Lung microvascular endothelial cell (primary cell): ENCODE data around the gene GPHA2. TPM values are rescaled to one million over a fixed set of nuclear protein-coding genes. Genes with fewer than 3 reads are reported as not detected.

Source experiments
- DNase-seq, 2 donors: peaks; one replicate each; pipeline versions ENCODE4 v3.0.0 to v3.0.0-alpha.2; 2010; ENCODE audit warnings: low read depth in 2 of 2
- total RNA-seq: library from RNA; depleted of rRNA; stranded (reverse); fragments of >200 nt; gene quantifications from 2 replicates; pipeline ENCODE4 v1.2.1, GENCODE V29; 2014

GPHA2 gene
- total RNA-seq, 1 donor from 2014 or later, result not detected

DNA sequence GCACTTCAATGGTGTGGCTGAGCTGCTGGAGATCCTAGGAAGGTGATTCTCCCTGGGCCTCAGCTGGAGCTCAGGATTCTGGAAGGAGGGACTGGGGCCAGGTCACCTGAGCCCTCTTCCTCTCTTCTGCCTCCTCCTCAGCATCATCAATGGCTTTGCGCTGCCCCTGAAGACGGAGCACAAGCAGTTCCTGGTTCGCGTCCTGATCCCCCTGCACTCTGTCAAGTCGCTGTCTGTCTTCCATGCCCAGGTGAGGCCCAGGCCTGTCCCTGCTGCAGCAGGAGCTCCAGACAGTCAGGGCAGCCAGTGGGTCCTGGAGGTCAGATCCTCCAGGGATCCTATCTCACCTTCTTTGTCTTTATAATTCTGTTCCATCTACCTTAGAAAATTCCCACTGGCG, 5.4 kb downstream of the GPHA2 start:
- DNase-seq, result no peak

DNA sequence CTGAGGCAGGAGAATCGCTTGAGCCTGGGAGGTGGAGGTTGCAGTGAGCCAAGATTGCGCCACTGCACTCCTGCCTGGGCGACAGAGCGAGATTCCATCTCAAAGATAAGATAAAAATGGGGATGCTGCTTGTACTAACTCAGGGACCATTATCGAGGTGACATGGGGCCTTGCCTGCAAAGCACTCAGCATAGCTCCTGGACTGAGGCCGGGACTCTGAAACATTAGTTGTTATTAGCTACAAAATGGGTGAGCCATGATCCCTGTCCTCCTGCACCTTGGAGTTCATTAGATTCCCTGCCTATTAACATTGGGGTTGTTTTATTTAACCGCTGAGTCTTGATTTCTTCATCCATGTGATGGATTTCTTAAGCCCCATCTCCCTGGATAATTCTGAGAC, 6.1 kb downstream of the GPHA2 start:
- no peak for DNase-seq

DNA sequence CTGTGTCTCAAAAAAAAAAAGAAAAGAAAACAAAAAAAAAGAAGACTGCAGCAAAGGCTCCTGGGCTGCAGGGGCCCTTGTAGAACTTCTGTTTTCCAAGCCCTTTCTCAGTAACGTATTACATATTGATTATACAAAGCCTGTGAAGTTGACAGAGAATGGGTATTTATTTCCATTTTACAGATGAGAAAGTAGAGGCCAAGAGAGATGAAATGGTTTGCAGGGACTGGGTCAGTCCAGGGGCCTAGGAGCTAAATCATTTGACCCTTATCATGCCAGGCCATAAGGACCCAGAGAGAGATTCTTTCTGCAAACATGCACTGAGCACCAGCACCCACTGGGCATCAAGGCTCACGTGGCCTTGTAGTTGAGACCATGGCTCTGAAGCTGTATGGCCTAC, 6.7 kb downstream of the GPHA2 start:
- DNase-seq, result no peak

DNA sequence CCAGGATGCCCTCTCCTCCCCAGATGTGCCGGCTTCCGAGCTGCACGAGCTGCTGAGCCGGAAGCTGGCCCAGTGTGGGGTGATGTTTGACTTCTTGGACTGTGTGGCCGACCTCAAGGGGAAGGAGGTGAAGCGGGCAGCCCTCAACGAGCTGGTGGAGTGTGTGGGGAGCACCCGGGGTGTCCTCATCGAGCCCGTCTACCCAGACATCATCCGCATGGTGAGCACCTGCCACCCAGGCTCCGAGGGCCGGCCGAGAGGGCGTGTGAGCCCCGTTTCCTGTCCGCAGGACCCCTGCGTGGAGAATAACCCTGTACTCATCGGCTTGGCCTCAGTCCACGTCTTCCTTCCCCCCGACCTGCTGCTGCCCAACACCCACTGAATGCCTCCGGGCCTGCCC, 9.0 kb downstream of the GPHA2 start:
- no peak for DNase-seq

DNA sequence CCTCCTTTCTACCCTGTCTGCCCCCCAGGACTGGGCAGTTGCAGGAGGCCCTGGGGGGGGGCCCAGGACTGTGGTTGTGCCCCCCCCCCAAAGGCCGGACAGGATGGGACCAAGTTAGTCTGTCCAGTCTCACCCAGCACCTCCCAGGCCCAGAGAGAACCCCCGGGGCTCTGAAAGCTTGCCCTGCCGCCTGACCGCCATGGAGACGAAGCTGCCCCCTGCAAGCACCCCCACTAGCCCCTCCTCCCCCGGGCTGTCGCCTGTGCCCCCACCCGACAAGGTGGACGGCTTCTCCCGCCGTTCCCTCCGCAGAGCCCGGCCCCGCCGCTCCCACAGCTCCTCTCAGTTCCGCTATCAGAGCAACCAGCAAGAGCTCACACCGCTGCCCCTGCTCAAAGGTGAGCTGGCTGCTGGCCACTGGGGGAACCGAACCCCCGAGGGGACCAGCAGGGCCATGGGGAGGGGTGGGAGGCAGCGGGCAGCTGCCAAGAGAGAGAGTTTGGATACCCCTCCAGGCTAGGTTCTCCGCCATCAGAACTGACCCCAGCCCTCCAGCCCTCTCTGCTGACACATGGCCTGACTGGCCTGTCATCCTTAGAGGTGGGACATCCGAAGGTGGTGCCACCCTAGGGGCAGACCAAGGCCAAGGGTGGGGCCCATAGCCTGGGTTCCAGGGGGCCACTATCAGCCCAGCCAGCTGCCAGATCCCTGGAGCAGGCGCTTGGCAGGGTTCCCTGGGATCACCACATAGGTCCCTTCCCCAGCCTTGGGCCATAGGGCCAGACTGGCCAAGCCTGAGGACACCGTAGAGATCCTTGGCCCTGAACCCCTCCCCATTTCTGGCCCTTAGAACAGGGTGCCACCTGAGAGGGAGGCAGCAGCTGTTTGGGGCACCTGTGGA, 9.9 kb downstream of the GPHA2 start:
- no peak for DNase-seq

DNA sequence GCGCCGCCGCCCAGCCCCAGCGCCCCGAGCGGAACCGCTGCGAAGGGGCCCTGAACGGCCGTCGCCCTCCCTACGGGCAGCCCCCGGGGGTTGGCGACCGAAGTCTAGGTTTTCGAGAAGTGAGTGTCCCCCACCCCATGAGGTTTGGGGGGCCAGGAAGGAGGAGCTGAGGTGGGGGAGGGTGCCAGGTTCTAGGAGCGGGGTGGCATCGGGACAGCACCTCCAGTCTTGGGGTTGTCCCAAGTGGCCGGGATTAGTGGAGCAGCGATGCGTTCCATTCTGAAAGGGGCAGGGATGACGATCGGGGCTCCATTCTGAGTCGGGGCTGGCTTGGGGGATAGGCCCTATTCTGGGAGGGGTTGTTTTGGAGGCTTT, 10.8 kb downstream of the GPHA2 start:
- DNase-seq, result peak in 1 of 2 donors; percentile 10

DNA sequence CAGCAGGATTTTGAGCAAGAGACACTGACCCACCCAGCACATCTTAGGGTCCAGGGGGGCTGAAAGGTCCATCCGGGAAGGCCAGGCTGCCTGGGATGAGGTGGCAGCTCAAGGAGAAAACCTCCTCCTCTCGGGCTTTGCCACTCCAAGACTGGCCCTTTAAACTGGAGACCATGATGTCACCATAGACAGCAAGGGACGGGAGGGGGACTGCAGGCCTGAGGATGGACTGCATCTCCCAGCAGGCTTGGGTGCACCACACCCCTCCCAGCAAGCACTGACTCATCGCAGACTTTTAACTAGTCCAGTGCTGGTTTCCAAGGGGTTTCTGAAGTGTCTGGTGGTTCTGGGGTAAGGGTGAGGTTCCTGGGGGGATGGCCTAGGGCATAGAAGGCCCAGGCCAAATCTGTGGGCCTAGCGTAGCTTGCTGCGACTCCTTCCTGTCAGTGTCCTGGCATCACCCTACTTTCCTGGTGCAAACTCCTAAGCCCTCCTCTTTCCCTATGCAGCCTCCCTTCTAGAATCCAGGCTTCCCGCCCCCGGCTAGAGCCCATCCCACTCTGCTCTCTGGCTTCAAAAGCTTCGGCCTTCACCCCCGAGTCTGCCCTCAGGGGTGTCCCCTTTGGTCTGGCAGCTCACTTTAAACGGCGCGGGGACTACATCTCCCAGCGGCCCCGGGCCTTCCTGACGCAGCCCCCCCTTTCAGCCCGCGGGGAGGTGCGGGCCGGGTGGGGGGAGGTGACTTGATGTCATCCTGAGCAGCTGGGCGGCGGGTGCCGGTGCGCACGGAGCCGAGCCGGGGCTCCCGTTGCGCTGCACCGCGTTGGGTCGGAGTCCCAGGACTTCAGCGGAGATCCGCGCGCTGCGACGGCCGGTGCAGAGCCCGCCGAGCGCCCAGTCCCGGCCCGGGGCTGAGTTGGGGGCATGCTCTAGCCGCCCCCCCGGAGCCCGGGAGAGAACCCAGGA, 11.5 kb downstream of the GPHA2 start, which contains the start of gene PPP2R5B:
Gene PPP2R5B (plus strand): TSS at position 746 of the 966 bp plus-strand sequence. CDS start 1,046 bp downstream, outside the sequence.
- DNase-seq, result peak; percentile 90 to 95

DNA sequence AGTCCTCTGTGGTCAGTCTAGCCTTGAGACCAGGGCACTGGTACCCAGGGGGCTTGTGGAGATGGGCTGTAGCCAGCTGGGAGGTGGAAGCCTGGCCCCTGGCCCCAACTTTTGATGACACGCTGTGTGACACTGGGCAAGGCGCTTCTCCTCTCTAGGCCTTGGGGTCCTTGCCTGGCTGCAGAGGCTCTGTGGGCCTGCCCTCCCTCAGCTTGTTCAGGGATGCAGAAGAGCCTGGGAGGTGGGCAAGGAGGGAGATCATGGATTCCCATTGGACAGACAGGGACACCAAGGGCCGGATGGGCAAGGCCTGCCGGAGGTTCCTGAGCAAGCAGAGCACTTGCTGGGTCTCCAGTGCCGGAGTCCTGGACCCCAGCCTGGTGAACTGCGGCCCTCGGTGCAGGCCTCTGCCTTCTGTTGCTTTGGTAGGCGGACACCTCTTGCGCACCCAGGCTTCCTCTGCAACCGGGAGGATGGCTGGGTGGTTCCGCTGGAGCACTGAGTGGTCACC, 12.5 kb downstream of the GPHA2 start:
- no peak for DNase-seq

DNA sequence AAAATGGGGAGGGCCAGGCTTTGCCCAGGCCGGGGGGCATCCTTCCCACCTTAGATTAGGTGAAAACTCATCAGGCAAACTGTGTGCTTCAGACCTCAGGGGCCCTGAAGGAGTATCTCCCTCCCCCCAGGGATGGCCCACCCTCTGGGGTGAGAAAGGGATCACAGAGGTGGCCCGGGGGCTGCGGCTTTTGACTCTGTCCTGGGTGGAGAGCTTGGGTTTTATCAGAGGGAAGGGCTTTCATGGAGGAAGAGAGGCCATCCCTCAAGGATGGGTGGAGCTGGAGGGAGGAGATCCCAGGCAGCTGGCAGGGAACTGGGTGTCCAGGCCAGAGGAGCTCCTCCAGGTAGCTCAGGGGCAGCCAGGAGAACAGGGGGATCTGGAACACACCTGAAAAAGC, 14.3 kb downstream of the GPHA2 start:
- no peak for DNase-seq

DNA sequence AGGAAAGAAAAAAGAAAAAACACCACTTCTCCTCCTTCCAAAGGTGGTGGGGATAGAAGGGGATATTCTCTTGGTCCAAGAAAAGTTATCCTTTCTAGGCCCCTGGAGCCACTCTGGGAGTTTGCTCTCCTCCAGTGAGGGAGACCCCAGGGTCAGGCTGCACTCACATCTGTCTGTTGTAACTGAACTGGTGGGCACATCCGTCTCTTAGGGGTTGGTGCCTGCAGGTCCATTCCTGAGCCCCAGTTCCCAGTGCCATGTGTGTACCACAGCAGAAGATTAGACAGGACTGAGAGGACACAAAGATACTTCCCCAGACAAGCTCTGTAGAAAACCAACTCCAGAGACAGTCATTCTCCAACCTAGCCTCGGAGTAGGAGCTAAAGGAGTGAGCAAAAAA, 15.6 kb downstream of the GPHA2 start:
- no peak for DNase-seq

DNA sequence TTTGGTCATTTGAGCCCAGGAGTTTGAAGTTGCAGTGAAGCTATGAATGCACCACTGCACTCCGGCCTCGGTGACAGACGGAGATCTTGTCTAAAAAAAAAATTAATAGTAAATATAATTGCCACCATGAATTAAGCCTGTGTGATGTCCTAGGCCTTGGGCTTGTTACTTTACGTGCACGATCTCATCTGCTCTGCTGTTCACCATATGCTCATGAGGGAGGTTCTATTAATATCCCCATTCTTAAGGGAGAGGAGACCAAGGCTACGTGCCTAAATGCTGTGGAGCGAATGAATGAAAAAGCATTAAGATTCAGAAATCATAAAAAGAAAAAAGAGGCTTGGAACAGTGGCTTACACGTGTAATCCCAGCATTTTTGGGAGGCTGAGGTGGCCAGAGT, 16.1 kb downstream of the GPHA2 start:
- DNase-seq, result no peak

DNA sequence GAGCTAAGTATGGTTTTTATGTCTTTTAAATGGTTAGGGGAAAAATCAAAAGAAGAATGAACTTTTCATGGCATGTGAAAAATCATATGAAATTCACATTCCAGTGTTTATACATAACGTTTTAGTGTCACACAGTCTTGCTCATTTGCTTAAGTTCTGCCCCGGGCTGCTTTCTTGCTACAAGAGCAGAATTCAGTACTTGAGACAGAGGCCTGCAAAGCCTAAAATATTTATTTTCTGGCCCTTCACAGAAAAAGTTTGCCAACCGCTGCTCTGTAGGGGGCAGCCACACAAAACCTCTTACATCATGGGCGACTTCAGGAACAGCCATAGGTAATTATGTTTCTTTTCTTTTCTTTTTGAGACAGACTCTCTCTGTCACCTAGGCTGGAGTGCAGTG, 17.7 kb downstream of the GPHA2 start:
- peak; percentile 44 to 47 for DNase-seq

DNA sequence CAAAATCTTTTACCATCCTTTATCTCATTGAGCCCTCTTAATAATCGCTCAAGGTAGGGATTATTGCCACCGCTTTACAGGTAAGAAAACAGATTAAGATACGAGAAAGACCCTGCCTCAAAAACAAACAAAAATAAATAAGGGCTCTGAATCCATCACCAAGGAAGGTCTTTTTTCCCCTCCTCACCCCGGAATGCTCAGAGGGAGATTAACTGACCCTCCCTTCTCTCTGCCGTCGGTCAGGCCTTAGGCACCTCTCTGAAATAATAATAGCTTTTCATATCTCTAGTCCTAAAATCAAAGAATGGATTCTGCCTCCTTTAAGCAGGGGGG, 18.1 kb downstream of the GPHA2 start:
- no peak for DNase-seq

DNA sequence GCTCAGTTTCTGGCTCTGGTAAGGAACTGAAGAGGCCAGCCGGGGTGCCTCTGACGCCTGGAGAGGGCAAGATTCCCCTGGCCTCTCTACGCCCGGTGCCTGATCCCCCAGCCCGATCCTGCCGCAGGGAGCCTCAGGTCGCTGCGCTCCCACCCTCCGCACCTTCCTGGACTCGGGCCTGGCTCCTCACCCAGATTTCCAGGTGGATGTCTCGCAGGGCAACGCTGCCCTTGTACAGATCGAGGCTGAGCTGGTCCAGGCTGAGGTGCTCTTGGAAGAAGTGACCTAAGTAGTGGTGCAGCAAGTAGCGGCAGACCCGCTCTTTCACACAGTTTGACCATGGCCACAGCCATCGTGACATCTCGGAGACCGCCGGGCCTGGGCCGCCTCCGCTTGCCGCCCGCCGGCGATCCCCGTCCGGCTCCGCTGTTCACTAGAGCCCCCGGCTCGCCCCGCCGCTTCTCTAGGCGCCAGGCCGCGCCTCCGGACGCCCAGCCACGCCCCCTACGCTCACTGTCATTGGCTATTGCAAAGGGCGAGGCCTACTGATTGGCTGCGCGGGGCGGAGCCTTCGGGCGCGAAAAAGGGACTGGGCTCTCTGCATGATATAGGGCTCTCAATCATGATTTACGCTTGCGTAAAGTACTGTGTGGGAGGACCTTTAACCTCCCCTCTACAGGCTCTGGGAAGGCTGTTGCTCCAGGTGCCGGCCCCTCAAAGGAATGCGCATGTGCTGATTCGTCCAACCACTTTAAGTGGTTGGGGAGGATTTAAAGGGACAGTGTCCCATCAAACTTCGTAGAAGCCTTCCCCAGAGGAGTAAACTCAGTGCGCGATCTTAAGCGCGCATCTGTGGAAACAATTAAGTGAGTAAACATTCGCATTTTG, 18.7 kb downstream of the GPHA2 start, which contains the start of gene ATG2A:
Gene ATG2A (minus strand): TSS at position 435 of the 888 bp plus-strand sequence. CDS start 74 bp downstream, at position 361.
- DNase-seq, result peak; percentile 99 to 100

DNA sequence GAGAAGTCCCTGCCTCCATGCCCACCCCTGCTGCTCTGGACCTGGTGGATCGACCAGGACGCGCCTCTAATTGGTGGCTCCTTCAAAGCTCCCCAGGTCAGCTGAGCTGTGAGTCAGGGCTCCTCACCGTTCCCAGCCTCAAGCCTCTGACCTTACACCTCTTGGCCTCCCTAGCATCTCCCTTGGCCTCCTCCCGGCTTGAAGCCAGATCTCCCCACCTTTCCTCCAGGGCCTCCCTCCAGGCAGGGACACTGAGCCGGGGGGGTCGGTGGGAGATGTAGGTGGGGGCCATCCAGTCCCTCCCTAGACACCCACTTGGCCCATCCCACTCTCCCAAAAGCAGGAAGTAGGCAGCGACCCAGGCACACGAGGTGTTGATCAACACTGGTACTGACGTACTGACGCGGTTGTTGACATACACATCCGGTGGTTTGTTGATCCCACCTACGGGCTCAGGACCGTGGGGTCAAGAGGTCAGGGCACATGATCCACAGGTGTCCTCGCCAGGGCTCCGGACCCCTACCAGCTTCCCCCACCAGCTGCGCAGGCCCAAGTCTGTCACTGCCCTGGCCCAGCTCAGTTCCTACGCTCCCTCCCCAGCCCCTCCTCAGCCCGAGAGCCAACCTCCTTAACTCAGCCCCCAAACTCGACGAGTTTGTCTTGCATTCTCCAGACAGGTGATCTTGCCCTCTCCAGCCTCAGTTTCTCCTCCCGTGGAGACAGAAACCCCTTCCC, 19.5 kb downstream of the GPHA2 start:
- peak; percentile 30 to 33 for DNase-seq

DNA sequence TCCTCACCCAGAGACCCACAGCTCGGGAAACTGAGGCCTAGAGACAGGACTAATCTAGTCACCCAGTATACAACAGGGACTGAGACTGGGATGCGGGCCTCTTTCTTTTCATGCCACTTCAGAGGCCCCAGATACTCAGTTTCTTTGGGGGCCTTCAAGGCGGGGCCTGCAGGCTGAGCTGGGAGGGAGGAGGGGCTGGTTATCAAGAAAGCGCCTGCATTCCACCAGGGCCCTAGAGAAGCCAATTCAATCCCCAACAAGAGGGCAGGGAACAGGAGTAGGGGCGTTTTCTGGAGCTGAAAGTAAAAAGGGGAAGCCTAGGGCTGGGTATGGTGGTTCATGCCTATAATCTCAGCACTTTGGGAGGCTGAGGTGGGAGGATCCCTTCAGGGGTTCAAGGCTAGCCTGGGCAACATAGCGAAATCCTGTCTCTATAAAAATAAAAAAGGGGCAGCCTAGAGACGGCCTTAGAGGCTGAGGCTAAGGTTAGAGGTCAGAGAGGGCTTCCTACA, 20.3 kb downstream of the GPHA2 start:
- DNase-seq, result no peak

DNA sequence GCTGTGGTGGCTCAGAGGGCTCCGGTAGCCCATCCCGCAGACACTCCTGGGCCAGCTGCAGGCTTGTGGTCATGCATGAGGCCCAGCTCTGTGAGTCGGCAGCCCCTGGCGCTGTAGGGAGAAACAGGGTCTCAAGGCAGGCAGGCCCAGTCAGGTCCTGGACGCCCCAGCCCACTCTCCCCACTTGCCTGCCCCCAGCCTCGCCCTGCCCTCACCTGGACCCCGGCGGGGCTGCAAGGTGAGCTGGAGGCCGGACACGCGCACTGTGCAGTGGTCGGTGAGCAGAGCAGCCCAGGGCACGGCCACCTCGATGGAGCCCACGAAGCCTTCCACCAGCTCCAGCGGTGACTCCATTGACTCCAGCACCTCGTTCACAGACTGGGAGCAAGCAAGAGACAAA, 21.6 kb downstream of the GPHA2 start:
- no peak for DNase-seq

DNA sequence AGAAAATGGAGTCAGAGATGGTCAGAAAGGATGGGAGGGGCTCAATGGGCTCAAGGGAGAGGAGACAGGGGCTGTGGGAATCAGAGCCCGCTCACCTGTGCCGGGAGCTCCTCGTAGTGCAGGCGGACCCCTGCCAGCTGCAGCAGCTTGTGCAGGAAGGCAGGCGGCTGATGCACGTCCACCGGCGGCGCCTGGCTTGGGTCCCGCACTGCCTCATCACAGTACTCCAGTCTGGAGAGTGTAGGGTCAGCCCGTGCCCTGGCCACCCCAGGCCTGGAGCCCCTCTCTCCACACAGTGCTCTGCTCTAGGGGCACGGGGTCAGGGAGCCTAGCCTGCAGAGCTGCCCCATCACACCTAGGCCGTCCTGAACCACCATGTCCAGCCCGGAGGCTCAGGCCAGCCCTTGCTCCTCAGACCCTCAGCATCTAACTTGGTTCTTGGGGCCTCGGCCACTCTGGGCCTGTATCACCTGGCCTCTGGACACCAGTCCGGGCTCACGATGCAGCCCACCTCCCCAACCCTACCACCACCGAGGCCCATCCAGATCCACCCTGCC, 22.4 kb downstream of the GPHA2 start:
- DNase-seq, result no peak

DNA sequence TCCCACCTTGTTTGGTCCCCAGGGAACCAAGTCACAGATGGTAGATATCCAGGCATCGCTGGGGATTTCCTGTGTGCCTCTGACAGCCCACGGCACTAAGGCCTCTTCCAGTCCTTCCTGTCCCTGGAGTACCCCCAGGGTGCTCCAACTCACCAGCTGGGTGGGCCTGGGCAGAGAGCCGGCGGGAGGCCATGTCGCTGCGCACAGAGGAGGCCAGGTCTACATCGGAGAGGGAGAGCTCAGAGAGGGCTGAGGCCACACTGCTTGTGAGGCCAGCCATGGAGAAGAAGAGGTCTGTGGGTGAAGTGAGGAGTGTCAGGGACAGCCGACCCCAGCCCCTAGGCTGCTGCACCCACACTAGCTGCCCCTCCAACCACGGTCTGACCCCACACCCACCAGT, 24.0 kb downstream of the GPHA2 start:
- no peak for DNase-seq

DNA sequence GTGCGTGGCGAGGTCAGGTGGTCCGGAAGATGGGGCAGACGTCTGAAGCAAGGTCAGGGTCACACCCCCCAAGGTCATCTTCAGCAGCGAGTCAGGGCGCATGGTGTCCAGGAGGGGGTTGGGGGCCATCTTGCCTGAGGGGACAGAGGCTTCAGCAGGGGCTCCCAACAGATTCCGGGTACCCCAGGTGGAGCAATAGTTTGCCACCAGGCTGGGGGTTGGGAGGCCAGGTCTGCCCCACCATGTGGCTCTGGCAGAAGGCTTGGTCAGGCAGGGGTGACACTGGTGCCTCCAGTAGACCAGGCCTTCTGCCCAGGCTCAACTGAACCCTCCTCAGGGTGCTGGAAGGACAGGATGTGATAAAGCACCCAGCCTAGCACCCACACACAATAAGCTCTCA, 24.6 kb downstream of the GPHA2 start:
- no peak for DNase-seq
